PC-9 (cell line): Measurements from ENCODE around the gene ABHD18.

Source experiments
- EZH2 ChIP-seq: fragments of 200-600 bp; sonication (generic); IDR thresholded peaks from 2 replicates; pipeline ENCODE4 v1.8.0; 2017; ENCODE audit warnings: antibody characterized with exemption, low read depth
- TF ChIP-seq, protein P1 (sequence below): fragments of 200-600 bp; sonication (generic); conservative IDR thresholded peaks from 2 replicates; pipeline ENCODE4 v1.6.1; 2017; ENCODE audit warnings: mixed run types, antibody characterized with exemption, mild to moderate bottlenecking, moderate library complexity

DNA sequence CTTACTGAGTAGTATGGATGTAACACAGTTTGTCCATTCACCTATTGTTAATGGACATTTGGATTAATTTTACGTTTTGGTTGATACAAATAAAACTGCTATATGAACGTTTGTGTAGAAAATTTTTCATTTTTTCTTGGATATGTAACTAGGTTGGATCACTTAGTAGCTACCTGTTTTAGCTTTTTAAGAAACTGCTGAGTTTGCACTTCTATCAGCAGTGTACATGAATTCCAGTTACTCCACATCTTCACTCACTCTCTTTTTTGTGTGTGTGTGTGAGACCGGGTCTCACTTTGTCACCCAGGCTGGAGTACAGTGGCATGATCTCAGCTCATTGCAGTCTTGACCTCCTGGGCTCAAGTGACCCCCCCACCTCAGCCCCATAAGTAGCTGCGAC is 111.3 kb downstream of the ABHD18 start:
- no peak for TF ChIP-seq EZH2
- TF ChIP-seq, protein P1, sequence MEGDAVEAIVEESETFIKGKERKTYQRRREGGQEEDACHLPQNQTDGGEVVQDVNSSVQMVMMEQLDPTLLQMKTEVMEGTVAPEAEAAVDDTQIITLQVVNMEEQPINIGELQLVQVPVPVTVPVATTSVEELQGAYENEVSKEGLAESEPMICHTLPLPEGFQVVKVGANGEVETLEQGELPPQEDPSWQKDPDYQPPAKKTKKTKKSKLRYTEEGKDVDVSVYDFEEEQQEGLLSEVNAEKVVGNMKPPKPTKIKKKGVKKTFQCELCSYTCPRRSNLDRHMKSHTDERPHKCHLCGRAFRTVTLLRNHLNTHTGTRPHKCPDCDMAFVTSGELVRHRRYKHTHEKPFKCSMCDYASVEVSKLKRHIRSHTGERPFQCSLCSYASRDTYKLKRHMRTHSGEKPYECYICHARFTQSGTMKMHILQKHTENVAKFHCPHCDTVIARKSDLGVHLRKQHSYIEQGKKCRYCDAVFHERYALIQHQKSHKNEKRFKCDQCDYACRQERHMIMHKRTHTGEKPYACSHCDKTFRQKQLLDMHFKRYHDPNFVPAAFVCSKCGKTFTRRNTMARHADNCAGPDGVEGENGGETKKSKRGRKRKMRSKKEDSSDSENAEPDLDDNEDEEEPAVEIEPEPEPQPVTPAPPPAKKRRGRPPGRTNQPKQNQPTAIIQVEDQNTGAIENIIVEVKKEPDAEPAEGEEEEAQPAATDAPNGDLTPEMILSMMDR, result no peak
